Activated CD4-positive, alpha-beta memory T cell treated with anti-CD3 and anti-CD28 coated beads for 36 hours (primary cell): ENCODE measurements around the gene SACM1L. TPM values are rescaled to one million over a fixed set of nuclear protein-coding genes. Genes with fewer than 3 reads are reported as not detected.
"Not testable (repeated sequence)": the region's sequence is repeated elsewhere in the genome, so short reads cannot be mapped to it uniquely, and the experiment has no call there.

Source experiments
- CTCF ChIA-PET: fragments of 350-600 bp; sonication (Branson Sonifier 250); formaldehyde crosslinking; loops from one replicate; lab custom pipeline; 2021; ENCODE audit warnings: antibody characterized with exemption, inconsistent platforms; lab: Charles Lee
- POLR2A ChIA-PET: fragments of 350-600 bp; sonication (Branson Sonifier 250); formaldehyde crosslinking; loops from one replicate; lab custom pipeline; 2021; ENCODE audit warnings: antibody characterized with exemption; lab: Charles Lee
- DNase-seq: peaks from one replicate; pipeline ENCODE4 v3.0.0-alpha.2; 2020
- H3K27ac Mint-ChIP-seq: one replicate; pipeline ENCODE4 v1.8.0; 2021; ENCODE audit warnings: mixed read lengths
- H3K27me3 Mint-ChIP-seq: one replicate; pipeline ENCODE4 v1.8.0; 2021; ENCODE audit warnings: mixed read lengths
- H3K36me3 Mint-ChIP-seq: one replicate; pipeline ENCODE4 v1.8.0; 2021; ENCODE audit warnings: mixed read lengths
- H3K4me1 Mint-ChIP-seq: one replicate; pipeline ENCODE4 v1.8.0; 2021; ENCODE audit warnings: low read depth, mixed read lengths
- H3K4me3 Mint-ChIP-seq: one replicate; pipeline ENCODE4 v1.8.0; 2021; ENCODE audit warnings: mild to moderate bottlenecking, mixed read lengths
- H3K9me3 Mint-ChIP-seq: one replicate; pipeline ENCODE4 v1.8.0; 2021; ENCODE audit warnings: mixed read lengths
- intact Hi-C: fragments of 100-400 bp; cut with micrococcal nuclease; formaldehyde crosslinking; loops from one replicate; pipeline ENCODE4 v1.15.1; 2023
- total RNA-seq, 2 experiments: library from RNA; stranded (reverse); gene quantifications; one replicate each; pipeline ENCODE4 v1.2.3, GENCODE V29; 2021

SACM1L gene
- total RNA-seq, 2 experiments from 2014 or later = 64.3 to 71.2 TPM

GRCh38 chr3:45683417-45684326 lies 5.5 kb upstream of the SACM1L start:
- H3K36me3 Mint-ChIP-seq = peaks cover 8% of the 10 kb centered on the region
- ChIA-PET POLR2A (no interaction called here), CTCF (no interaction called here)
- no peak overlapping the region for H3K4me3 Mint-ChIP-seq
- H3K4me1 Mint-ChIP-seq = peaks cover 10% of the 10 kb centered on the region
- intact Hi-C loops = no loop called here
- no peak overlapping the region for H3K27ac Mint-ChIP-seq
- DNase-seq = no peak
- no peaks in the 10 kb centered on the region for H3K9me3 Mint-ChIP-seq
- H3K27me3 Mint-ChIP-seq = no peaks in the 10 kb centered on the region

- H3K27me3 Mint-ChIP-seq = peaks cover 4% of the 10 kb centered on the region
- H3K9me3 Mint-ChIP-seq = peaks cover 3% of the 10 kb centered on the region
- CTCF ChIA-PET = no interaction called here
- DNase-seq = no peak
- intact Hi-C loops = no loop called here
- POLR2A ChIA-PET = no interaction called here
- no peak overlapping the region for H3K4me3 Mint-ChIP-seq
- peaks cover 11% of the 10 kb centered on the region for H3K36me3 Mint-ChIP-seq
- H3K27ac Mint-ChIP-seq = no peak overlapping the region
- peaks cover 13% of the 10 kb centered on the region for H3K4me1 Mint-ChIP-seq
Measured at GRCh38 chr3:45684327-45684892, 4.8 kb upstream of the SACM1L start.

- H3K27me3 Mint-ChIP-seq, POLR2A ChIA-PET, intact Hi-C loops, DNase-seq, CTCF ChIA-PET, H3K27ac Mint-ChIP-seq, H3K9me3 Mint-ChIP-seq, H3K4me3 Mint-ChIP-seq: not testable (repeated sequence)
- peaks cover 15% of the 10 kb centered on the region for H3K4me1 Mint-ChIP-seq
- H3K36me3 Mint-ChIP-seq = peaks cover 10% of the 10 kb centered on the region
Measured at GRCh38 chr3:45685722-45686121, 3.5 kb upstream of the SACM1L start.

- ChIA-PET POLR2A (no interaction called here), CTCF (no interaction called here)
- Mint-ChIP-seq H3K4me1 (peaks cover 25% of the 10 kb centered on the region), H3K27ac (no peak overlapping the region), H3K9me3 (peaks cover 3% of the 10 kb centered on the region), H3K4me3 (no peak overlapping the region), H3K36me3 (peaks cover 17% of the 10 kb centered on the region), H3K27me3 (peaks cover 4% of the 10 kb centered on the region)
- no peak for DNase-seq
- intact Hi-C loops = no loop called here
Measured at GRCh38 chr3:45686850-45687249, 2.3 kb upstream of the SACM1L start.

- POLR2A ChIA-PET = interaction anchor here (0.7 kb wide), 1 partner anchor 717 kb away, joined by 3 read pairs; no protein-coding TSS in a partner anchor
- intact Hi-C loops = no loop called here
Measured at GRCh38 chr3:45687828-45688193, 1.4 kb upstream of the SACM1L start.

GRCh38 chr3:45688194-45688881 lies 858 bp upstream of the SACM1L start:
- peak overlapping the region; percentile 85 for H3K27ac Mint-ChIP-seq
- intact Hi-C loops = no loop called here
- peaks cover 4% of the 10 kb centered on the region for H3K27me3 Mint-ChIP-seq
- peak; percentile 43 for DNase-seq
- peak overlapping the region; percentile 75 for H3K4me3 Mint-ChIP-seq
- H3K4me1 Mint-ChIP-seq = peaks cover 38% of the 10 kb centered on the region
- POLR2A ChIA-PET = interaction anchor here (3.1 kb wide), 1 partner anchor 21 kb away, joined by 23 read pairs; no protein-coding TSS in a partner anchor
- H3K36me3 Mint-ChIP-seq = peaks cover 21% of the 10 kb centered on the region
- CTCF ChIA-PET = interaction anchor here (3.3 to 3.6 kb wide), 2 partner anchors 22 to 28 kb away, joined by 23 to 25 read pairs; no protein-coding TSS in a partner anchor
- peaks cover 3% of the 10 kb centered on the region for H3K9me3 Mint-ChIP-seq

More at GRCh38 chr3:45687828-45688193, 1.4 kb upstream of the SACM1L start:
- peaks cover 3% of the 10 kb centered on the region for H3K9me3 Mint-ChIP-seq
- H3K4me3 Mint-ChIP-seq = peak overlapping the region; percentile 75
- peaks cover 34% of the 10 kb centered on the region for H3K4me1 Mint-ChIP-seq
- H3K27ac Mint-ChIP-seq = no peak overlapping the region
- peaks cover 23% of the 10 kb centered on the region for H3K36me3 Mint-ChIP-seq
- CTCF ChIA-PET = no interaction called here
- no peak for DNase-seq
- H3K27me3 Mint-ChIP-seq = peaks cover 4% of the 10 kb centered on the region

GRCh38 chr3:45689787-45690145 lies 570 bp downstream of the SACM1L start:
- CTCF ChIA-PET = interaction anchor here (1.2 to 3.6 kb wide), 7 partner anchors 14 to 180 kb away, joined by 3 to 25 read pairs (median 10); no protein-coding TSS in a partner anchor
- H3K4me3 Mint-ChIP-seq = peak overlapping the region; percentile 75
- H3K27ac Mint-ChIP-seq = peak overlapping the region; percentile 85
- H3K27me3 Mint-ChIP-seq = peaks cover 4% of the 10 kb centered on the region
- H3K4me1 Mint-ChIP-seq = peaks cover 47% of the 10 kb centered on the region
- DNase-seq = no peak
- POLR2A ChIA-PET = interaction anchor here (0.7 to 3.1 kb wide), 6 partner anchors 12 to 96 kb away, joined by 3 to 23 read pairs (median 4); partner anchors contain the start of gene LIMD1
- peaks cover 3% of the 10 kb centered on the region for H3K9me3 Mint-ChIP-seq
- intact Hi-C loops = loop anchor here (1.0 to 10.0 kb wide), 6 partner anchors 21 to 1355 kb away; partner anchors contain the start of gene TCAIM
- peaks cover 29% of the 10 kb centered on the region for H3K36me3 Mint-ChIP-seq

- peak overlapping the region; percentile 75 for H3K4me3 Mint-ChIP-seq
- peak; percentile 27 for DNase-seq
- H3K27ac Mint-ChIP-seq = peak overlapping the region; percentile 85
- H3K27me3 Mint-ChIP-seq = peaks cover 4% of the 10 kb centered on the region
- peaks cover 55% of the 10 kb centered on the region for H3K4me1 Mint-ChIP-seq
- ChIA-PET POLR2A (interaction anchor here (1.5 to 3.1 kb wide), 3 partner anchors 14 to 96 kb away, joined by 4 to 23 read pairs (median 5); partner anchors contain the start of gene LIMD1), CTCF (interaction anchor here (0.8 to 3.6 kb wide), 10 partner anchors 10 to 238 kb away, joined by 3 to 25 read pairs (median 4); no protein-coding TSS in a partner anchor)
- peaks cover 3% of the 10 kb centered on the region for H3K9me3 Mint-ChIP-seq
- peaks cover 33% of the 10 kb centered on the region for H3K36me3 Mint-ChIP-seq
- intact Hi-C loops = loop anchor here (1.0 to 10.0 kb wide), 6 partner anchors 22 to 1356 kb away; partner anchors contain the start of gene TCAIM
Measured at GRCh38 chr3:45690336-45691035, 1.3 kb downstream of the SACM1L start.

- peak overlapping the region; percentile 75 for H3K4me3 Mint-ChIP-seq
- H3K27me3 Mint-ChIP-seq = peaks cover 4% of the 10 kb centered on the region
- H3K36me3 Mint-ChIP-seq = peaks cover 42% of the 10 kb centered on the region
- H3K4me1 Mint-ChIP-seq = peaks cover 65% of the 10 kb centered on the region
- H3K27ac Mint-ChIP-seq = peak overlapping the region; percentile 85
- ChIA-PET CTCF (interaction anchor here (1.0 to 4.0 kb wide), 5 partner anchors 25 to 96 kb away, joined by 3 to 32 read pairs (median 23); no protein-coding TSS in a partner anchor), POLR2A (interaction anchor here (0.7 kb wide), 1 partner anchor 24 kb away, joined by 3 read pairs; no protein-coding TSS in a partner anchor)
- DNase-seq = no peak
- peaks cover 3% of the 10 kb centered on the region for H3K9me3 Mint-ChIP-seq
- intact Hi-C loops = loop anchor here (5.0 to 10.0 kb wide), 5 partner anchors 170 to 1357 kb away; partner anchors contain the start of gene TCAIM
Measured at GRCh38 chr3:45691842-45692241, 2.6 kb downstream of the SACM1L start.

- ChIA-PET POLR2A (interaction anchor here (2.5 to 2.6 kb wide), 2 partner anchors 12 to 26 kb away, joined by 11 to 17 read pairs; no protein-coding TSS in a partner anchor), CTCF (interaction anchor here (0.9 to 4.0 kb wide), 4 partner anchors 27 to 182 kb away, joined by 4 to 32 read pairs (median 6); no protein-coding TSS in a partner anchor)
- Mint-ChIP-seq H3K4me3 (peak overlapping the region; percentile 63), H3K27me3 (peaks cover 4% of the 10 kb centered on the region), H3K4me1 (peaks cover 70% of the 10 kb centered on the region), H3K9me3 (peaks cover 3% of the 10 kb centered on the region), H3K27ac (peak overlapping the region; percentile 85), H3K36me3 (peaks cover 42% of the 10 kb centered on the region)
- intact Hi-C loops = loop anchor here (5.0 to 10.0 kb wide), 5 partner anchors 169 to 1358 kb away; partner anchors contain the start of gene TCAIM
- no peak for DNase-seq
Measured at GRCh38 chr3:45692866-45693265, 3.7 kb downstream of the SACM1L start.
